Measurements from ENCODE around the gene ENOX2.

DNA sequence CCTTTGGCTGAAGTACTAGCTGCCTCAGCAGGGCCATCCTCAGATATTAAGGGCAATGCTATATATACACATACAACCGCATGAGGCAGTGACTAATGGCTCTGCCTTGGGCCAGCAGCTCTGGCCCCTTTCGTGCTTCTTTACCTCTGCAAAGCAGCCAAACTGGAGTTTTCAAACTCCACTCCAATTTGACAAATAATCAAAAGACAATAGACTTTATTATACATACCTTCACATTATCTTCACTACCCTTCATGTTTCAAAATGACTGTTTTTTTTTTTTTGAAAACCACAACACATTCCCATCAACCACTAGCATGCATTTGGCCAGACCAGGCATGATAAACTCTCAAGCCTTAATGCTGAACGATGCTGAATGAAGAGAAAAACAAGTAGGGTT lies 187.7 kb downstream of the ENOX2 start:
- no peak for TF ChIP-seq CTCF (IDR thresholded peaks at IDR 0.05; ENCODE audit: low read depth, low read length, poor library complexity, severe bottlenecking)
- TF ChIP-seq EZH2phosphoT487 (IDR thresholded peaks at IDR 0.05; ENCODE audit: borderline replicate concordance, low read length), result no peak
